ENCODE results near the gene CFAP69. TPM values are rescaled to one million over a fixed set of nuclear protein-coding genes. Genes with fewer than 3 reads are reported as not detected.
"Not testable (repeated sequence)": the region's sequence is repeated elsewhere in the genome, so short reads cannot be mapped to it uniquely, and the experiment has no call there.

The CFAP69 gene
- total RNA-seq, 1 donor from 2014 or later = 1.3 TPM

- DNase-seq (no peak), ATAC-seq (ENCODE audit: poor library complexity) (no peak)
- intact Hi-C loops (cut with DNase I) = no loop called here
These were observed 17.7 kb upstream of the CFAP69 start for GRCh38 chr7:90227259-90227658.

- intact Hi-C loops (cut with DNase I) = no loop called here
- DNase-seq (no peak), ATAC-seq (ENCODE audit: poor library complexity) (no peak)
These were observed 15.3 kb upstream of the CFAP69 start for GRCh38 chr7:90229682-90230081.

GRCh38 chr7:90230834-90231233 lies 14.1 kb upstream of the CFAP69 start:
- intact Hi-C loops (cut with DNase I) = no loop called here
- DNase-seq = no peak
- ATAC-seq (ENCODE audit: poor library complexity) = no peak

GRCh38 chr7:90231304-90231703 lies 13.7 kb upstream of the CFAP69 start:
- no peak for DNase-seq
- ATAC-seq (ENCODE audit: poor library complexity) = no peak
- intact Hi-C loops (cut with DNase I) = no loop called here

- intact Hi-C loops (cut with DNase I) = no loop called here
- ATAC-seq (ENCODE audit: poor library complexity) = no peak
- DNase-seq = no peak
These were observed 12.5 kb upstream of the CFAP69 start for GRCh38 chr7:90232430-90232829.

- ATAC-seq (ENCODE audit: poor library complexity) = no peak
- intact Hi-C loops (cut with DNase I) = no loop called here
These were observed 11.4 kb upstream of the CFAP69 start for GRCh38 chr7:90233569-90233968.

GRCh38 chr7:90236721-90237289 lies 8.2 kb upstream of the CFAP69 start:
- DNase-seq (no peak), ATAC-seq (ENCODE audit: poor library complexity) (no peak)
- intact Hi-C loops (cut with DNase I) = no loop called here

More at GRCh38 chr7:90233569-90233968, 11.4 kb upstream of the CFAP69 start:
- DNase-seq = no peak

- ATAC-seq (ENCODE audit: poor library complexity) (no peak), DNase-seq (no peak)
- intact Hi-C loops (cut with DNase I) = no loop called here
These were observed 7.0 kb upstream of the CFAP69 start for GRCh38 chr7:90238022-90238421.

- intact Hi-C loops (cut with DNase I) = no loop called here
- DNase-seq (no peak), ATAC-seq (ENCODE audit: poor library complexity) (no peak)
These were observed 6.4 kb upstream of the CFAP69 start for GRCh38 chr7:90238583-90238982.

GRCh38 chr7:90239050-90239449 lies 5.9 kb upstream of the CFAP69 start:
- DNase-seq (no peak), ATAC-seq (ENCODE audit: poor library complexity) (no peak)
- intact Hi-C loops (cut with DNase I) = no loop called here

GRCh38 chr7:90239625-90240228 lies 5.2 kb upstream of the CFAP69 start:
- intact Hi-C loops (cut with DNase I) = no loop called here

GRCh38 chr7:90242369-90243168 lies 2.4 kb upstream of the CFAP69 start:
- no peak for ATAC-seq (ENCODE audit: poor library complexity)

More at GRCh38 chr7:90239625-90240228, 5.2 kb upstream of the CFAP69 start:
- no peak for ATAC-seq (ENCODE audit: poor library complexity)
- no peak for DNase-seq

GRCh38 chr7:90243556-90243955 lies 1.4 kb upstream of the CFAP69 start:
- intact Hi-C loops (cut with DNase I) = no loop called here
- ATAC-seq (ENCODE audit: poor library complexity) (no peak), DNase-seq (no peak)

More at GRCh38 chr7:90242369-90243168, 2.4 kb upstream of the CFAP69 start:
- DNase-seq = no peak
- intact Hi-C loops (cut with DNase I) = no loop called here

GRCh38 chr7:90244565-90244908 lies 437 bp upstream of the CFAP69 start:
- intact Hi-C loops (cut with DNase I) = no loop called here
- no peak for ATAC-seq (ENCODE audit: poor library complexity)
- DNase-seq = no peak

- DNase-seq (no peak), ATAC-seq (ENCODE audit: poor library complexity) (no peak)
- intact Hi-C loops (cut with DNase I) = no loop called here
These were observed 1.2 kb downstream of the CFAP69 start for GRCh38 chr7:90246171-90246570.

- DNase-seq = no peak
These were observed 3.7 kb downstream of the CFAP69 start for GRCh38 chr7:90248706-90249105.

GRCh38 chr7:90250601-90251303 lies 5.8 kb downstream of the CFAP69 start:
- intact Hi-C loops (cut with DNase I) = no loop called here
- DNase-seq = no peak
- peak; percentile 36 for ATAC-seq (ENCODE audit: poor library complexity)

More at GRCh38 chr7:90248706-90249105, 3.7 kb downstream of the CFAP69 start:
- intact Hi-C loops (cut with DNase I) = no loop called here
- no peak for ATAC-seq (ENCODE audit: poor library complexity)

GRCh38 chr7:90251304-90251635 lies 6.3 kb downstream of the CFAP69 start:
- DNase-seq = no peak
- no peak for ATAC-seq (ENCODE audit: poor library complexity)
- intact Hi-C loops (cut with DNase I) = no loop called here

- intact Hi-C loops (cut with DNase I); ATAC-seq (ENCODE audit: poor library complexity); DNase-seq: not testable (repeated sequence)
These were observed 11.0 kb downstream of the CFAP69 start for GRCh38 chr7:90256011-90256410.

- DNase-seq (no peak), ATAC-seq (ENCODE audit: poor library complexity) (no peak)
- intact Hi-C loops (cut with DNase I) = no loop called here
These were observed 11.8 kb downstream of the CFAP69 start for GRCh38 chr7:90256778-90257177.

All from Right ventricle myocardium superior (tissue), 1 donor.